Adrenal gland (tissue), 12 donors: ENCODE results near the gene DNAJC27. TPM values are rescaled to one million over a fixed set of nuclear protein-coding genes. Genes with fewer than 3 reads are reported as not detected.

Experiments
- DNase-seq, 7 donors: peaks; one replicate each; pipeline ENCODE4 v3.0.0-alpha.2; 2019 to 2020
- H3K27ac ChIP-seq, 5 donors: fragments of 200-600 bp; sonication (generic) in 4 of 5; 1 replicate in 3 of 5; 2 replicates in 2 of 5; pipeline versions ENCODE4 v1.5.1 to v1.8.0; 2016 to 2020; ENCODE audit warnings: mild to moderate bottlenecking in 1 of 5
- H3K27me3 ChIP-seq: fragments of 200-600 bp; 2 replicates; pipeline ENCODE4 v1.8.0; 2021
- H3K36me3 ChIP-seq, 2 donors: fragments of 200-600 bp; replicated peaks in 1 of 2; 1 replicate in 1 of 2; 2 replicates in 1 of 2; pipeline versions ENCODE4 v1.5.1 to v1.8.0; 2018 to 2022
- H3K4me1 ChIP-seq, 2 donors: fragments of 200-600 bp; replicated peaks in 1 of 2; 1 replicate in 1 of 2; 2 replicates in 1 of 2; pipeline versions ENCODE4 v1.5.1 to v1.8.0; 2018 to 2021
- H3K4me3 ChIP-seq, 4 donors: fragments of 200-600 bp; sonication (generic) in 3 of 4; one replicate each; pipeline ENCODE4 v1.5.1; 2016 to 2018
- H3K9me3 ChIP-seq, 3 donors: fragments of 200-600 bp; sonication (generic) in 1 of 3; replicated peaks in 1 of 3; 1 replicate in 2 of 3; 2 replicates in 1 of 3; pipeline versions ENCODE4 v1.5.1 to v1.8.0; 2016 to 2021
- CTCF ChIP-seq, 6 experiments: fragments of 450-650 bp in 4 of 6; fragments of 200-600 bp in 2 of 6; sonication (generic) in 1 of 6; IDR thresholded peaks; 1 replicate in 5 of 6; 2 replicates in 1 of 6; pipeline versions ENCODE4 v1.5.1 to v1.8.0; 2016 to 2021; ENCODE audit warnings: antibody characterized with exemption in 6 of 6, mild to moderate bottlenecking in 2 of 6, moderate library complexity in 1 of 6
- POLR2A ChIP-seq, 2 donors: fragments of 450-650 bp; IDR thresholded peaks; one replicate each; pipeline ENCODE4 v1.6.1; 2017; ENCODE audit warnings: antibody characterized with exemption in 2 of 2, mild to moderate bottlenecking in 2 of 2, moderate library complexity in 1 of 2
- WGBS, 4 donors: extraction: QIAGEN DNeasy Blood & Tissue Kit in 2 of 4; methylation state at CpG; one replicate each; pipeline versions ENCODE4 v1.1.5 to v1.1.7; 2013 to 2017; 5-methylcytosine and 5-hydroxymethylcytosine counted together
- intact Hi-C, 2 donors: fragments of 100-400 bp; cut with DNase I; formaldehyde crosslinking; loops; one replicate each; pipeline versions ENCODE4 v1.14.1 to v1.15.0; 2022 to 2023
- polyA plus RNA-seq, 3 donors: library from polyadenylated mRNA; stranded (reverse); fragments of 200-250 nt in 2 of 3; fragments of 350-450 nt in 1 of 3; fragmentation: Illumina TruSeq in 1 of 3; extraction: RNeasy Lipid Tissue Mini Kit (QIAGEN cat#74804) in 1 of 3; gene quantifications; one replicate each; pipeline ENCODE4 v1.2.3, GENCODE V29; 2013 to 2014
- total RNA-seq, 9 donors: library from RNA; depleted of rRNA in 4 of 9; stranded (reverse); fragments of >200 nt in 4 of 9; fragments of 120-200 nt in 1 of 9; fragmentation: NEBNext Ultra II Directional in 1 of 9; extraction: Animal tissue kit (Norgen Biotek cat#: 25700) in 1 of 9; gene quantifications; one replicate each; pipeline versions ENCODE4 v1.1.0 to v1.2.4, GENCODE V29; 2013 to 2023
- donor health status: healthy with polysubstance abuse.
- donor health status: Bipolar disorder and iron deficiency.
- donor health status: DM: yes; HTN: yes; CAD: no.
- donor health status: DM: no; HTN: no; CAD: no.
- donor health status: DM: no; HTN: no; CAD: no.
- donor health status: DM: yes; HTN: yes; CAD: no.

Gene DNAJC27
- total and polyA plus RNA-seq, 12 donors: 1.9 to 10.8 (median 6.7) TPM

- intact Hi-C loops: no loop called here
- DNase-seq: no peak
- Histone ChIP-seq H3K9me3 (no peaks in the 10 kb centered on the region), H3K4me1 (no peaks in the 10 kb centered on the region), H3K36me3 (peaks cover 0 to 48% of the 10 kb centered on the region in 2 donors), H3K27me3 (no peaks in the 10 kb centered on the region), H3K27ac (no peak overlapping the region), H3K4me3 (no peak overlapping the region)
- TF ChIP-seq CTCF (IDR thresholded peaks at IDR 0.05) (no peak), POLR2A (IDR thresholded peaks at IDR 0.05) (no peak)
These were observed 15.8 kb downstream of the DNAJC27 start for GRCh38 chr2:24955921-24956320.

GRCh38 chr2:24955232-24955631 is 16.5 kb downstream of the DNAJC27 start:
- Histone ChIP-seq H3K4me3 (no peak overlapping the region), H3K4me1 (no peaks in the 10 kb centered on the region), H3K36me3 (peaks cover 0 to 53% of the 10 kb centered on the region in 2 donors), H3K27ac (no peak overlapping the region), H3K27me3 (no peaks in the 10 kb centered on the region), H3K9me3 (no peaks in the 10 kb centered on the region)
- intact Hi-C loops: no loop called here
- no peak for DNase-seq
- TF ChIP-seq CTCF (IDR thresholded peaks at IDR 0.05): no peak
- TF ChIP-seq POLR2A (IDR thresholded peaks at IDR 0.05): no peak

- H3K27me3 ChIP-seq: no peaks in the 10 kb centered on the region
- no peaks in the 10 kb centered on the region for H3K9me3 ChIP-seq
- H3K36me3 ChIP-seq: peaks cover 0 to 50% of the 10 kb centered on the region in 2 donors
- intact Hi-C loops: no loop called here
- DNase-seq: no peak
- no peaks in the 10 kb centered on the region for H3K4me1 ChIP-seq
- WGBS, 4 donors: 95 to 96% (median 95%) methylated on average over 7 of the region's 7 CpGs
- H3K27ac ChIP-seq: no peak overlapping the region
- no peak overlapping the region for H3K4me3 ChIP-seq
- TF ChIP-seq POLR2A (IDR thresholded peaks at IDR 0.05): no peak
- TF ChIP-seq CTCF (IDR thresholded peaks at IDR 0.05): no peak
These were observed 21.7 kb downstream of the DNAJC27 start for GRCh38 chr2:24950102-24950501.

GRCh38 chr2:24948506-24948905 is 23.2 kb downstream of the DNAJC27 start:
- no peak for TF ChIP-seq POLR2A (IDR thresholded peaks at IDR 0.05)
- no peak for TF ChIP-seq CTCF (IDR thresholded peaks at IDR 0.05)
- intact Hi-C loops: no loop called here
- H3K9me3 ChIP-seq: no peaks in the 10 kb centered on the region
- peaks cover 0 to 49% of the 10 kb centered on the region in 2 donors for H3K36me3 ChIP-seq
- WGBS, 4 donors: 92 to 97% (median 95%) methylated on average over 6 of the region's 6 CpGs
- no peak overlapping the region for H3K27ac ChIP-seq
- H3K4me1 ChIP-seq: no peaks in the 10 kb centered on the region
- no peaks in the 10 kb centered on the region for H3K27me3 ChIP-seq
- no peak for DNase-seq
- H3K4me3 ChIP-seq: no peak overlapping the region
